GM21360 (cell line): Measurements from ENCODE around the gene MYCL.
"Not testable (repeated sequence)": the region's sequence is repeated elsewhere in the genome, so short reads cannot be mapped to it uniquely, and the experiment has no call there.

Source experiments
- ATAC-seq: cut with Tn5 transposase; IDR thresholded peaks from one replicate; pipeline ENCODE4 v1.9.1; 2021; ENCODE audit warnings: mild to moderate bottlenecking, moderate library complexity; ENCODE audit not compliant: unreplicated experiment

MYCL gene

DNA sequence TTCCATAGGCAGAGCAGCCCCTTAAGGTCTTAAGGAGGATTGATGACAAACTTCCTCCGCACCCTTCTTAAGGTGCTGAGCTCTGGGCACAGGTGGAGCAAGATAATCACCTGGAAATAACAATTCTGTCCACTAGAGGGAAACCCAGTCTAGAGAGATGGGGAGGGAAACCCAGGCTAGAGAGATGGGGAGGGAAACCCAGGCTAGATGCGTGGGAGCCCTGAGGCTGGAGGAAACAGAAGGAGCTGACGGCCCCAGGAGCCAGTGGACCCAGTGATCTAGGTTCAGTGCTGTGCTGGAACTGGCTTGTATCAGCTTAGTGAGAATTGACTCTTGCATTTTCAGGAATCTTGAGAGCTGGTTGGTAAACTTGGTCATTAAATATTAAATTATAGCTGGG lies 17.8 kb upstream of the MYCL start:
- ATAC-seq, result no peak

GRCh38 chr1:39917825-39918224 lies 16.1 kb upstream of the MYCL start:
- ATAC-seq, result no peak

DNA sequence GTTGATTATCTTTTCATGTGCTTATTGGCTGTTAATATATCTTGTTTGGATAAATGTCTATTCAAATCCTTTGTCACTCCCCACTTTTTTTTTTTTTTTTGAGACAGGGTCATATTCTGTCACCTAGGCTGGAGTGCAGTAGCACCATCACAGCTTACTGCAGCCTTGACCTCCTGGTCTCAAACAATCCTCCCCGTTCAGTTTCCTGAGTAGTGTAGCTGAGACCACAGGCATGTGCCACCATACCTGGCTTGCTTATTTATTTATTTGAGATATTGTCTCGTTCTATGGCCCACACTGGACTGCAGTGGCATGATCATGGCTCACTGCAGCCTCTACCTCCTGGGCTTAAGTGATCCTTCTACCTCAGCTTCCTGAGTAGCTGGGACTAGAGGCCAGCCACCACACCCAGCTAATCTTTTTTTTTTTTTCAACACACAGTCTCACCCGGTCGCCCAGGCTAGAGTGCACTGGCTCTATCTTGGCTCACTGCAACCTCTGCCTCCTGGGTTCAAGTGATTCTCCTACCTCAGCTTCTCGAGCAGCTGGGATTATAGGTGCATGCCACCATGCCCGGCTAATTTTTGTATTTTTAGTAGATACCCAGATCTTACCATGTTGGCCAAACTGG lies 13.9 kb upstream of the MYCL start:
- no peak for ATAC-seq

GRCh38 chr1:39913136-39913535 lies 11.4 kb upstream of the MYCL start:
- not testable (repeated sequence) for ATAC-seq

- ATAC-seq, result no peak
Measured at GRCh38 chr1:39910263-39910662, 8.5 kb upstream of the MYCL start.

- no peak for ATAC-seq
Measured at GRCh38 chr1:39908534-39908933, 6.8 kb upstream of the MYCL start.

- ATAC-seq, result no peak
Measured at GRCh38 chr1:39907528-39908453, 6.1 kb upstream of the MYCL start.

GRCh38 chr1:39905172-39905571 lies 3.5 kb upstream of the MYCL start:
- no peak for ATAC-seq

- no peak for ATAC-seq
Measured at GRCh38 chr1:39902460-39902807, 717 bp upstream of the MYCL start.

GRCh38 chr1:39901464-39901713 lies 328 bp downstream of the MYCL start:
- peak; percentile 35 for ATAC-seq

- ATAC-seq, result no peak
Measured at GRCh38 chr1:39900662-39901463, 854 bp downstream of the MYCL start.

DNA sequence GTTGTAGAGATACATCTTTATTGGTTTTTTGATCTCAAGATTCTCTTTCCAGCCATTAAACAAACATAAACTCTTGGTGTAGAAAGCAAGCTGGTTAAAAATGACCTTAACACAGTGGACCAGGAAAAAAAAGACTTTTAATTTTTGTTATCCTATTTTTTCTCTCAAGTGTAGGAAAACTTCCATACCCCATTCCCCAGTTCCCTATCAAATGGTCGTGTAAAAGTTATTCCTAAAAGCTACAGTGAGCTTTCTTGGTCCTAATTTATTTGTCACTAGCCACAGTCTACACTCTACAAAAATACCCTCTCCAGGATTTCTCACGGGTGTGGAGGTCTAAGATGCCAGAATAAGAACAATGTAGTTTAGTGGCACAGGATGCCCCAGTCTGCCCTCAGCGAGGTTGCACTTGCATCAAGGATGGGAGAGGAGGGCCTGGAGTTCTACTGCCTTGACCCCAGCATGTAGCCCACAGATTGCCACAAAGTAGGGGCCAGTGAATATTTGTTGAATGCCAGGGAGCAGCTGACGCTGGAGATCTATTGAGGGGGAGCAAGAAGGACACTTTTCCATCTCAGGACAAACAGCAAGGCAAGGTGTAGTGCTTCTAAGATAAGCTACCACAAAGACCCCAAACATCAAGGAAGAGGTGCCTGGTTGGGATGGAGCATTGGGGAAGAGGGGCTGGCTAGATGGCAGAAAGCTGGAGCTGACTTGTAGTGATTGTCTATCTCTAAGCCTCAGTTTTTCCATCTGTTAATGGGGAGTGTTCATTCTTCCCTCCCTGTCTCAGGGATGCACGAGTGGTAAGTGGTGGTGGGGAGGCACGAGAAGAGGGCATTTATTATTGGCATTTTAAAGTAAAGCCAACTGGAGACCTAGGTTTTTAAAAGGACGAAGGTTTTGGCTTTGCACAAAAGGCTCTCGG lies 1.8 kb downstream of the MYCL start:
- ATAC-seq, result no peak

GRCh38 chr1:39898648-39899603 lies 2.8 kb downstream of the MYCL start:
- ATAC-seq, result no peak

DNA sequence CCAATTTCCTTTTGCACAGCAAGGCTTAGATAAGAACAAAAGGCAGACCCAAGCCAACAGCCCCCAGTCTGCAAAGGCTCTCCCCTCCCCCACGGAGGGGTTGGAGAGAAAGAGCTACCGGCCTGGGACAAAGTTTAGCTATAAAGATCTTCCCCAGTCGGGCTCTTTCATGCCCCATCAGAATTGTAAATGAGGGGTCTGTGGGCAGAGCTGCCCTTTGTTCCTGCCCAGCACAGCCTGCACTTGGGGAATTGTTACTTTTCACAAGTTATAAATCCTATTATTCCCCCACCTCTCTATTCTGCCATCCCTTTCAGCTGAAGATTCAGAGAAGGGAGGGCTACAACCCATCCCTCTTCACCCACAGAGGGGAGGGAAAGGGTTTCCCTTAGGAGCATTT lies 3.5 kb downstream of the MYCL start:
- ATAC-seq, result no peak

DNA sequence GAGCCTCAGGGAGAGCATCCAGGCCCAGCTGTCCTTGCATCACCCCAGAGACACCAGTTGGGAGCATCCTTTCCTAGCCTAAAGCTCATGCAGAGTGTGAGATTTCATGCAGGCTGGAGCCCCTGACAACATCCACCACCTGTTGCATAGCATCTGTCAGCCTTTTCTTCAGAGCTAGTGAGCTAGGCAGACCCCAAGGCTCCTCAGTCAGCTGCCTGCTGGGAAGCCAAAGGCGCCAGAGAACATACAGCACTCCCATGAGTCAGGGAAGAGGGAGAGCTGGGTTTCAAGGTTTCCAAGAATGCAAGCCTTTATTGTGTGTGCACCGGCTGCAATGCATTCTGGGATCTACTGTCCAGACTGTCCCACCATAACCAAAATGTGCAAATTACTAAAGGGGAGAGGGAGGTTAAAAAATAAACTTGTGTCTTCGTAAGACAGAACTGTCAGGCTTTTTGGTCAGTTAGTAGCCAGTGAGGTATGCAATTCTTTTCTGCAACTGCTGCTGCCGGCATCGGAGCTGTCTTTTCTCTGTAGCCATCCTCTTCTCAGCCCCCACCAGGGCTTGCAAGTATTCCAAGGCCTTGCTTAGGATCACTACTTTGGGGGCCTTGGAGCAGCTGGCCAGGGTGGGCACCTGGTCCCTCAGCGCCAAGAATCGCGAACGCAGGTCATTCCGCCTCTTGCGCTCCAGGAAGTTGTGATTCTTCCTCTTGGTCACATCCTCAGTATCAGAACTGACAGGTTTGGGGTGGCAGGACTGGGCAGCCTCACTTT lies 4.6 kb downstream of the MYCL start:
- ATAC-seq, result no peak

GRCh38 chr1:39895731-39896480 lies 5.8 kb downstream of the MYCL start:
- no peak for ATAC-seq

DNA sequence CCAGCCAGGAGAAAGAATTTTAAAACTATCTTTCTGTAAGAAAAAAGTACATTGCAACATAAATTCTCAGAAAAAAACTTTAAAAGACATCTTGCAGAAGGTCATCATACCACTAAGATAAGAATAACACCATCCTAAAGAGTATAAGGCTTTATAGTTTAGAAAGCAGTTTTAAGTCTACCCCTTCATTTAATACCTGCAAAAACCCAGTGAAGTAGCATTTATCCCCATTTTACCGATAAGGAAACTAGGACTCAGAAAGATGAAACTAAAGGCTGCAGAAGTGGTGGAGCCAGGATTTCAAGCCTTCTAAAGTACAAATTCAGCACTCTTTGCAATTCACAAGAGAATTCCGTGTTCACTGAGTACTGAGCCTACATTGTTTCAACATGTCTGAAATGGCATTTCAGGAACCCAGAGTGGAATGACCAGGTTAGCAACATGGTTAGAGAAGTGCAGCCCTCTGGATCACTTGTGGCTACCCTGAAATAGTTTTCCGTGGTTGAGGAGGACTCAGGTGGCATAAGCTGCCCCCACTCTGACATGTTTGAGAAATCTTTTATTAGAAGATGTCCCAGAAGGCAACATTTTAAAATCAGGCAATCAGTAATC lies 6.7 kb downstream of the MYCL start:
- no peak for ATAC-seq
